ENCODE measurements around the gene CHRD. TPM values are rescaled to one million over a fixed set of nuclear protein-coding genes. Genes with fewer than 3 reads are reported as not detected.

CHRD gene
- total RNA-seq, 2 experiments from 2014 or later, result not detected

DNA sequence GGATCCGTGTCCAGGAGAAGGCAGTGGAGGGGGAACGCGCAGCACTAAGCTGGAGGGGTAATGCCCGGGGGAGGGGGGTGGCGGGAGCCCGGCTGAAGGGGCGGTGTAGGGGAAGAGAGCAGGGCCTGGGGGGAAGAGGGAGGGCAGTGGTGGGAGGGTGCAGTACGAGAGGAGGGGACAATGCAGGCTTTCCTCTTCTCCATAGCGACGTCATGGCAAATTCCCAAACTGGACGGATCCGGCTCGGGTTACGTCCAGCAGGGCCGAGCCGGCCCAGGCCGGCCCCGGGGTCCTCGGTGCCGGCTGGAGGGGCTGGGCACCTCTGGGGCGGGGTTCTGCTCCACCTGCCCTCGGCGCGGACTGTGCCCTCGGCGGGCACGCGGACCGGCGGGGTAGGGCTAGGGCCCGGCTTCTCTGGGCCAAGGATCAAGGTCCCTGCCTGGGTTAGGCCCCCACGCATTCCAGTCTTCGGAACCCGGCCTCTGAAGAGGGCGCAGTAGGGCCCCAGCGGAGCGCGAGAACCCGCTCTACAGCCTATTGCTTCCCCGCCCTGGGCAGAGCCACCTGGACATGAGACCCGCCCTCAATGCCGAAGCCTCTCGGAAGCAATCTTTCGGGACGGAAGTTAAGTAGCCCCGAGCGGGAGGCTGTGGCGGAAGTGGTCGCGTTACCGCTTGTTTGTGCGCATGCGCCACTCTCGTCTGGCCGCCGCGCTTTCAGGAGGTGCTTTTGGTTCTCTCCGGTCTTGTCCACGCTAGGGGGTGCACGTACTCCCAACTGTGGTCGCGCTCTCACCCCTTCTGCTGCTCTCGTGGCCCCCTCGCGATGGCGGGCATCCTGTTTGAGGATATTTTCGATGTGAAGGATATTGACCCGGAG lies 16.9 kb upstream of the CHRD start:
- H3K9me3 Mint-ChIP-seq, result no peaks in the 10 kb centered on the region
- intact Hi-C loops (cut with micrococcal nuclease), result no loop called here
- peak overlapping the region; percentile 96 for H3K27ac Mint-ChIP-seq
- DNase-seq (peak; percentile 98), ATAC-seq (peak; percentile 89)
- ChIA-PET POLR2A (interaction anchor here (0.9 to 3.0 kb wide), 10 partner anchors 8 to 112 kb away, joined by 3 to 13 read pairs (median 4); partner anchors contain the start of gene FAM131A), CTCF (interaction anchor here (1.0 to 6.6 kb wide), 3 partner anchors 9 to 151 kb away, joined by 4 to 29 read pairs (median 6); no protein-coding TSS in a partner anchor)
- H3K27me3 Mint-ChIP-seq, result no peaks in the 10 kb centered on the region
- H3K4me3 Mint-ChIP-seq, result peak overlapping the region; percentile 93
- H3K4me1 Mint-ChIP-seq (ENCODE audit: low read depth), result peaks cover 34% of the 10 kb centered on the region
- H3K36me3 Mint-ChIP-seq (ENCODE audit: low read depth), result peaks cover 36% of the 10 kb centered on the region
- TF ChIP-seq, protein P1, sequence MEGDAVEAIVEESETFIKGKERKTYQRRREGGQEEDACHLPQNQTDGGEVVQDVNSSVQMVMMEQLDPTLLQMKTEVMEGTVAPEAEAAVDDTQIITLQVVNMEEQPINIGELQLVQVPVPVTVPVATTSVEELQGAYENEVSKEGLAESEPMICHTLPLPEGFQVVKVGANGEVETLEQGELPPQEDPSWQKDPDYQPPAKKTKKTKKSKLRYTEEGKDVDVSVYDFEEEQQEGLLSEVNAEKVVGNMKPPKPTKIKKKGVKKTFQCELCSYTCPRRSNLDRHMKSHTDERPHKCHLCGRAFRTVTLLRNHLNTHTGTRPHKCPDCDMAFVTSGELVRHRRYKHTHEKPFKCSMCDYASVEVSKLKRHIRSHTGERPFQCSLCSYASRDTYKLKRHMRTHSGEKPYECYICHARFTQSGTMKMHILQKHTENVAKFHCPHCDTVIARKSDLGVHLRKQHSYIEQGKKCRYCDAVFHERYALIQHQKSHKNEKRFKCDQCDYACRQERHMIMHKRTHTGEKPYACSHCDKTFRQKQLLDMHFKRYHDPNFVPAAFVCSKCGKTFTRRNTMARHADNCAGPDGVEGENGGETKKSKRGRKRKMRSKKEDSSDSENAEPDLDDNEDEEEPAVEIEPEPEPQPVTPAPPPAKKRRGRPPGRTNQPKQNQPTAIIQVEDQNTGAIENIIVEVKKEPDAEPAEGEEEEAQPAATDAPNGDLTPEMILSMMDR (IDR thresholded peaks at IDR 0.05), result peak; percentile 56

- DNase-seq, result no peak
- peak overlapping the region; percentile 20 for H3K27ac Mint-ChIP-seq
- peaks cover 54% of the 10 kb centered on the region for H3K36me3 Mint-ChIP-seq (ENCODE audit: low read depth)
- TF ChIP-seq, protein P1 (IDR thresholded peaks at IDR 0.05), result no peak
- CTCF ChIA-PET, result interaction anchor here (1.0 to 10.3 kb wide), 2 partner anchors 13 to 147 kb away, joined by 3 to 103 read pairs; no protein-coding TSS in a partner anchor
- peaks cover 26% of the 10 kb centered on the region for H3K4me1 Mint-ChIP-seq (ENCODE audit: low read depth)
- ATAC-seq, result no peak
- H3K9me3 Mint-ChIP-seq, result no peaks in the 10 kb centered on the region
- POLR2A ChIA-PET, result no interaction called here
- no peak overlapping the region for H3K4me3 Mint-ChIP-seq
- no peaks in the 10 kb centered on the region for H3K27me3 Mint-ChIP-seq
- intact Hi-C loops (cut with micrococcal nuclease), result no loop called here
Observed at GRCh38 chr3:184366619-184367289, 13.1 kb upstream of the CHRD start.

DNA sequence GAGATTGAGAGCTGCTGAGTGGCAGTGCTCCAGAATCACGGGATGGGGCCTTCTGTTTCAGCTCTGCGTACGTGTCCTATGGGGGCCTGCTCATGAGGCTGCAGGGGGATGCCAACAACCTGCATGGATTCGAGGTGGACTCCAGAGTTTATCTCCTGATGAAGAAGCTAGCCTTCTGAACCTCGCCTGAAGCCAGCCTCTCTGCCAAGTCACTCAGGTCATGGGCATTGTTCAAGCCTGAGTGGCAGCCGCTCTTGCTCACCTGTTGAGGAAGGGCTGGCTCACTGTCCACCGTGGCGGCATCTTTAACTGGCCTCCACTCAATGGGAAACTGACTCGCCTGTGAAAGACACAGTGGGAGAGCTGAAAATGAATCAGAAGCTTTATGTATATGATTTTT lies 11.7 kb upstream of the CHRD start:
- Mint-ChIP-seq H3K27me3 (no peaks in the 10 kb centered on the region), H3K36me3 (ENCODE audit: low read depth) (peaks cover 54% of the 10 kb centered on the region), H3K9me3 (no peaks in the 10 kb centered on the region), H3K4me3 (no peak overlapping the region), H3K27ac (peak overlapping the region; percentile 4), H3K4me1 (ENCODE audit: low read depth) (peaks cover 26% of the 10 kb centered on the region)
- DNase-seq (no peak), ATAC-seq (no peak)
- intact Hi-C loops (cut with micrococcal nuclease), result no loop called here
- ChIA-PET CTCF (interaction anchor here (1.4 to 10.3 kb wide), 3 partner anchors 13 to 145 kb away, joined by 3 to 103 read pairs (median 6); no protein-coding TSS in a partner anchor), POLR2A (interaction anchor here (1.0 to 1.8 kb wide), 3 partner anchors 12 to 173 kb away, joined by 3 to 4 read pairs (median 4); partner anchors contain the start of gene CHRD)
- TF ChIP-seq, protein P1 (IDR thresholded peaks at IDR 0.05), result no peak

GRCh38 chr3:184368586-184369183 lies 11.2 kb upstream of the CHRD start:
- Mint-ChIP-seq H3K36me3 (ENCODE audit: low read depth) (peaks cover 49% of the 10 kb centered on the region), H3K4me1 (ENCODE audit: low read depth) (peaks cover 26% of the 10 kb centered on the region), H3K27me3 (no peaks in the 10 kb centered on the region), H3K27ac (peak overlapping the region; percentile 1), H3K4me3 (no peak overlapping the region), H3K9me3 (no peaks in the 10 kb centered on the region)
- TF ChIP-seq, protein P1 (IDR thresholded peaks at IDR 0.05), result no peak
- intact Hi-C loops (cut with micrococcal nuclease), result no loop called here
- ChIA-PET CTCF (interaction anchor here (1.4 to 10.3 kb wide), 3 partner anchors 14 to 145 kb away, joined by 3 to 103 read pairs (median 6); no protein-coding TSS in a partner anchor), POLR2A (interaction anchor here (1.0 to 1.8 kb wide), 2 partner anchors 12 to 173 kb away, joined by 3 to 4 read pairs; partner anchors contain the start of gene CHRD)
- DNase-seq, result no peak
- ATAC-seq, result no peak
